Cardiac fibroblast (primary cell): Measurements from ENCODE around the gene ZBED1.

Experiments
- DNase-seq, 2 donors: peaks; one replicate each; pipeline versions ENCODE4 v3.0.0 to v3.0.0-alpha.2; 2010; ENCODE audit warnings: low read depth in 2 of 2
- H3K4me3 ChIP-seq, 2 donors: replicated peaks in 1 of 2; 1 replicate in 1 of 2; 2 replicates in 1 of 2; pipeline ENCODE4 v1.5.1; 2011; ENCODE audit warnings: low read depth in 2 of 2, low read length in 2 of 2, mild to moderate bottlenecking in 2 of 2, moderate library complexity in 1 of 2
- TF ChIP-seq, protein P1 (sequence below): IDR thresholded peaks from one replicate; pipeline ENCODE4 v1.5.1; 2011; ENCODE audit warnings: low read depth, mild to moderate bottlenecking, low read length, inconsistent platforms

The ZBED1 gene

DNA sequence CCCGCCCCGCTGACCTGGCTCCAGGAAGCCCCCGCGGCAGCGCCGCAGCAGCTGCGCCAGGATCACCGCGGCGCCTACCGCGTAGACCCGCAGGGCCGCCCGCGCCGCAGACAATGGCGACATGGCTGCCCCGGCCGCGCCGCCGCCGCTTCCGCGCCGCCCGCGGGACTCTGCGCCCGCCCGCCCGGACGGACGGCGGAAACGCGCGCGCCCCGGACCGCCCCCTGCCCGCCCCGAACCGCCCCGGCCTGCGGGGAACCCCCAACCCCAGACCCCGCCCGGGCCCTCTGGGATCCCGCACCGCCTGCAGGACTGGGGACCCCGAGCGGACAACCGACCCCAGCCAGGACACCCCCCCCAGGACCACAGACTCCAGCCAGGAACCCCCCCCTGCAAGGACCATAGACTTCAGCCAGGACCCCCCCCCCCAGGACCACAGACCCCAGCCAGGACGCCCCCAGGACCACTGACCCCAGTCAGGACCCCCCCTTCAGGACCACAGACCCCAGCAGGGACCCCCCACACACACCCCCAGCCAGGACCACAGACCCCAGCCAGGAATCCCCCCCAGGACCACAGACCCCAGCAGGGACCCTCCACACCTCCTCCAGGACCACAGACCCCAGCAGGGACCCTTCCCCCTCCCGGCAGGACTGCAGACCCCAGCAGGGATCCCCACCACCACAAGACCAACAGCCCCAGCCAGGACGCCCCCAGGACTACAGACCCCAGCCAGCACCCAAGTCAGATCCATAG is at the start of gene ZBED1, which contains the start of gene DHRSX:
ZBED1 (minus strand) TSS at position 174 of the 756 bp plus-strand sequence. CDS start 10,257 bp downstream, outside the sequence.
DHRSX (minus strand) TSS at position 174 of the 756 bp plus-strand sequence; CDS start at position 123, 51 bp downstream.
- peak within 1 kb of the TSS; percentile 69 to 78 for H3K4me3 ChIP-seq
- DNase-seq = peak; percentile 18 to 41
- TF ChIP-seq, protein P1, sequence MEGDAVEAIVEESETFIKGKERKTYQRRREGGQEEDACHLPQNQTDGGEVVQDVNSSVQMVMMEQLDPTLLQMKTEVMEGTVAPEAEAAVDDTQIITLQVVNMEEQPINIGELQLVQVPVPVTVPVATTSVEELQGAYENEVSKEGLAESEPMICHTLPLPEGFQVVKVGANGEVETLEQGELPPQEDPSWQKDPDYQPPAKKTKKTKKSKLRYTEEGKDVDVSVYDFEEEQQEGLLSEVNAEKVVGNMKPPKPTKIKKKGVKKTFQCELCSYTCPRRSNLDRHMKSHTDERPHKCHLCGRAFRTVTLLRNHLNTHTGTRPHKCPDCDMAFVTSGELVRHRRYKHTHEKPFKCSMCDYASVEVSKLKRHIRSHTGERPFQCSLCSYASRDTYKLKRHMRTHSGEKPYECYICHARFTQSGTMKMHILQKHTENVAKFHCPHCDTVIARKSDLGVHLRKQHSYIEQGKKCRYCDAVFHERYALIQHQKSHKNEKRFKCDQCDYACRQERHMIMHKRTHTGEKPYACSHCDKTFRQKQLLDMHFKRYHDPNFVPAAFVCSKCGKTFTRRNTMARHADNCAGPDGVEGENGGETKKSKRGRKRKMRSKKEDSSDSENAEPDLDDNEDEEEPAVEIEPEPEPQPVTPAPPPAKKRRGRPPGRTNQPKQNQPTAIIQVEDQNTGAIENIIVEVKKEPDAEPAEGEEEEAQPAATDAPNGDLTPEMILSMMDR = no peak

DNA sequence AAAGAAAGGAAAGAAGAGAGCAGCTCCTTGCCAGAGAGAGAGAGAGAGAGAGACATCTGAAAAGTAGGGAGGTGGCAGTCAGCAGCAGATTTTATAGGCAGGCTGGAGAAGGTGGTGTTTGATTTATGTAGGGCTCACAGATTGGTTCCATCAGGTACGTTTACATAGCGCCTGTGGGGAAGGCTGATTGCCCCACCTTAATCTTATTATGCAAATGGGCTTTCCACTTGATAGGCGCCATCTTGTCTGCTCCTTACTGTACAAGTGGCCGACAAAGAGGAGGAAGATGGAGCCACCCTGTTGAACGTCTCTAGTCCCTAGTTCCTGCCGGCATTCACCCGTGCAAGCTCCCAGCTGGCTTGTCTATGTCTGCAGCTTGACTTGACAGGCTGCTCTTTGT is 49.1 kb upstream of the ZBED1 start:
- DNase-seq = no peak
- H3K4me3 ChIP-seq = no peak overlapping the region
- TF ChIP-seq, protein P1 = no peak

DNA sequence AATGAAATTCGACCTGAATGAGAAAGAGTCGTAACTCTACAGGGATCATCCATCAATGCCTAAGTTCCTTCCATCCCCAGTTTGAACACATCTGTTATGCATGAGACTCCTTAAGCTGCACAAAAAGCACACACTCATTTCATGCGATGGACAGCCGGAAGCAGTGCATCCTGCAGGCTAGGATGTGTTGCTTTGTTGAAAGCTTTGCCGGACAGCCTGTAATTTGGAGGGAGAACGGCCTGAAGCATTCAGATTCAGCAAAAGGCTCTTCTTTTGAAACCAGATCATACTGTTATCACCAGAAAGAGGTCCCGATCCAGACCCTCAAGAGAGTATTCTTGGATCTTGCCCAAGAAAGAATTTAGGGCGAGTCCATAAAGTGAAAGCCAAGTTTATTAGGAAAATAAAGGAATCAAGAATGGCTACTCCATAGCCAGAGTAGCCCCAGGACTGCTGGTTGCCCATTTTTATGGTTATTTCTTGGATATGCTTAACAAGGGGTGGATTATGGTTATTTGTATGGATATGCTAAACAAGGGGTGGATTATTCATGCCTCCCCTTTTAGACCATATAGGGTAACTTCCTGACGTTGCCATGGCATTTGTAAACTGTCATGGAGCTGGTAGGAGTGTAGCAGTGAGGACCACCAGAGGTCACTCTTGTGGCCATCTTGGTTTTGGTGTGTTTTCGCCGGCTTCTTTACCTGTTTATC is 48.1 kb upstream of the ZBED1 start:
- no peak for DNase-seq
- TF ChIP-seq, protein P1 = no peak
- H3K4me3 ChIP-seq = no peak overlapping the region

DNA sequence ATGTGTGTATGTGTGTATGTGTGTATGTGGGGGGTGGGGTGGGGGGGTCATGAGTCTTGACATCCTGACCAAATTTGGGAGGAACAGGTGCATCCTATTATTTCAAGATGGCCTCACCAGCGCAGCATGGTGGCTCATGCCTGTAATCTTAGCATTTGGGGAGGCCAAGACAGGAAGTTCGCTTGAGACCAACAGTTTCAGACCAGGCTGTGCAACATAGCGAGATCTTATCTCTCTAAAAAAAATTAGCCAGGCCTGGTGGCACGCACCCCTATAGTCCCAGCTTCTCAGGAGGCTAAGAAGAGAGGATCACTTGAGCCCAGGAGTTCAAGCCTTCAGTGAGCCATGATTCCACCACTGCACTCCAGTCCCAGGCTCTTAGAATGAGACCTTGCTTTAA is 47.0 kb upstream of the ZBED1 start:
- H3K4me3 ChIP-seq = no peak overlapping the region
- TF ChIP-seq, protein P1 = no peak
- DNase-seq = no peak

DNA sequence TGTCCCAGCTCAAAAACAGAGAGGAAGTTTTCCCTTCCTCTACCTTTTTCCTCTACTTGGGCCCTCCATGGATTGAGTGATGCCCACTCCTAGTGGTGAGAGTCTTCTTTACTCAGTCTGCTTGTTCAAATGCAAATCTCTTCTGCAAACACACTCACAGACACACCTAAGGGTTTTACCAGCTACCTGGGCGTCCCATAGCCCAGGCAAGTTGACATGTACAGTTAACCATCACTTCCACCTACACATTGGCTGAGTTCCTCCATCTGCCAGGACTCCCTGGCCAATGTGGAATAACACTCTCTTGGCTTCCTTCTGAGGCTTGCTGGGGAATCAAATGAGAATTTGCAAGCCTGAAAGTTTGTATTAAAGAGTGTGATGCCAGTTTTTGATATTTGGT is 45.7 kb upstream of the ZBED1 start:
- no peak overlapping the region for H3K4me3 ChIP-seq
- DNase-seq = no peak
- TF ChIP-seq, protein P1 = no peak

DNA sequence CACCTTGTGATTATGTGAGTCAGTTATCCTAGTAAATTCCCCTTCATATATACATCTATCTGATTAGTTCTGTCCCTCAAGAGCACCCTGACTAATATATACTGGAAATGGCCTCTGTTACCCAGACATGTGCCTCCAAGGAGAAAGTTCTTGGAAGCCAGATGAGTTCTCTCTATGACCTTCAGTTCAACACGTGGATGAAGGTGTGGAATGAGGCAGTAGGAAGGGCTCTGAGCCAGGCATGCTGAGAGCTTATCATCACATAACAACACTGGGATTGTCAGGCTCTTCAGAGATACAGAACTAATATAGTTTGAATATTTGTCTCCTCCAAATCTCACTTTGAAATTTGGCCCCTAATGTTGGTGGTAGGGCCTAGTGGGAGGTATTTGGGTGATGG is 44.4 kb upstream of the ZBED1 start:
- no peak overlapping the region for H3K4me3 ChIP-seq
- DNase-seq = no peak
- TF ChIP-seq, protein P1 = no peak
